Body of pancreas (tissue), 4 donors: ENCODE measurements around the gene ANGPTL4.

ENCODE experiments used
- CTCF ChIP-seq, 7 experiments: fragments of 450-650 bp in 4 of 7; fragments of 200-600 bp in 3 of 7; sonication (generic) in 3 of 7; IDR thresholded peaks; one replicate each; pipeline ENCODE4 v1.5.1; 2016 to 2019; ENCODE audit warnings: antibody characterized with exemption in 7 of 7
- POLR2A ChIP-seq, 3 donors: fragments of 450-650 bp; IDR thresholded peaks; one replicate each; pipeline ENCODE4 v1.6.1; 2016; ENCODE audit warnings: antibody characterized with exemption in 3 of 3, mild to moderate bottlenecking in 2 of 3

GRCh38 chr19:8332976-8333766, 30.8 kb upstream of the ANGPTL4 start:
- TF ChIP-seq CTCF (IDR thresholded peaks at IDR 0.05) (no peak), POLR2A (IDR thresholded peaks at IDR 0.05) (no peak)
